T-helper 2 cell treated with Interferon-gamma antibody and Interleukin-4, amounts not matched to agents 5 μg/mL and 100 μg/mL, for 36 hours (primary cell): Measurements from ENCODE around the gene ADCY2.

Experiments
- DNase-seq: peaks from one replicate; pipeline ENCODE4 v3.0.0; 2021; ENCODE audit warnings: low spot score
- H3K27ac Mint-ChIP-seq: one replicate; pipeline ENCODE4 v1.8.0; 2021; ENCODE audit warnings: mild to moderate bottlenecking, mixed read lengths
- H3K27me3 Mint-ChIP-seq: one replicate; pipeline ENCODE4 v1.8.0; 2021; ENCODE audit warnings: low read depth, mixed read lengths
- H3K36me3 Mint-ChIP-seq: one replicate; pipeline ENCODE4 v1.8.0; 2021; ENCODE audit warnings: low read depth, mixed read lengths
- H3K4me1 Mint-ChIP-seq: one replicate; pipeline ENCODE4 v1.8.0; 2021; ENCODE audit warnings: low read depth, mixed read lengths
- H3K4me3 Mint-ChIP-seq: one replicate; pipeline ENCODE4 v1.8.0; 2022; ENCODE audit warnings: mild to moderate bottlenecking, moderate library complexity, mixed read lengths
- H3K9me3 Mint-ChIP-seq: one replicate; pipeline ENCODE4 v1.8.0; 2021; ENCODE audit warnings: mixed read lengths

ADCY2 gene

GRCh38 chr5:7714697-7715096 lies 318.8 kb downstream of the ADCY2 start:
- Mint-ChIP-seq H3K27me3 (no peaks in the 10 kb centered on the region), H3K9me3 (no peaks in the 10 kb centered on the region), H3K27ac (no peak overlapping the region), H3K4me3 (no peak overlapping the region), H3K4me1 (no peaks in the 10 kb centered on the region), H3K36me3 (no peaks in the 10 kb centered on the region)
- no peak for DNase-seq

GRCh38 chr5:7717691-7718090 lies 321.8 kb downstream of the ADCY2 start:
- Mint-ChIP-seq H3K27ac (no peak overlapping the region), H3K36me3 (no peaks in the 10 kb centered on the region), H3K9me3 (peaks cover 3% of the 10 kb centered on the region), H3K27me3 (no peaks in the 10 kb centered on the region), H3K4me1 (no peaks in the 10 kb centered on the region), H3K4me3 (no peak overlapping the region)
- no peak for DNase-seq

GRCh38 chr5:7728076-7728475 lies 332.1 kb downstream of the ADCY2 start:
- Mint-ChIP-seq H3K27ac (no peak overlapping the region), H3K27me3 (no peaks in the 10 kb centered on the region), H3K36me3 (no peaks in the 10 kb centered on the region), H3K9me3 (no peaks in the 10 kb centered on the region), H3K4me3 (no peak overlapping the region), H3K4me1 (no peaks in the 10 kb centered on the region)
- DNase-seq = no peak

GRCh38 chr5:7741415-7742065 lies 345.6 kb downstream of the ADCY2 start:
- Mint-ChIP-seq H3K27ac (no peak overlapping the region), H3K9me3 (no peaks in the 10 kb centered on the region), H3K4me3 (no peak overlapping the region), H3K27me3 (peaks cover 2% of the 10 kb centered on the region), H3K4me1 (peaks cover 2% of the 10 kb centered on the region), H3K36me3 (no peaks in the 10 kb centered on the region)
- no peak for DNase-seq

- H3K9me3 Mint-ChIP-seq = no peaks in the 10 kb centered on the region
- no peaks in the 10 kb centered on the region for H3K36me3 Mint-ChIP-seq
- no peak overlapping the region for H3K27ac Mint-ChIP-seq
- peaks cover 2% of the 10 kb centered on the region for H3K27me3 Mint-ChIP-seq
- no peak for DNase-seq
- peaks cover 2% of the 10 kb centered on the region for H3K4me1 Mint-ChIP-seq
- no peak overlapping the region for H3K4me3 Mint-ChIP-seq
Measured at GRCh38 chr5:7742241-7742656, 346.3 kb downstream of the ADCY2 start.

DNA sequence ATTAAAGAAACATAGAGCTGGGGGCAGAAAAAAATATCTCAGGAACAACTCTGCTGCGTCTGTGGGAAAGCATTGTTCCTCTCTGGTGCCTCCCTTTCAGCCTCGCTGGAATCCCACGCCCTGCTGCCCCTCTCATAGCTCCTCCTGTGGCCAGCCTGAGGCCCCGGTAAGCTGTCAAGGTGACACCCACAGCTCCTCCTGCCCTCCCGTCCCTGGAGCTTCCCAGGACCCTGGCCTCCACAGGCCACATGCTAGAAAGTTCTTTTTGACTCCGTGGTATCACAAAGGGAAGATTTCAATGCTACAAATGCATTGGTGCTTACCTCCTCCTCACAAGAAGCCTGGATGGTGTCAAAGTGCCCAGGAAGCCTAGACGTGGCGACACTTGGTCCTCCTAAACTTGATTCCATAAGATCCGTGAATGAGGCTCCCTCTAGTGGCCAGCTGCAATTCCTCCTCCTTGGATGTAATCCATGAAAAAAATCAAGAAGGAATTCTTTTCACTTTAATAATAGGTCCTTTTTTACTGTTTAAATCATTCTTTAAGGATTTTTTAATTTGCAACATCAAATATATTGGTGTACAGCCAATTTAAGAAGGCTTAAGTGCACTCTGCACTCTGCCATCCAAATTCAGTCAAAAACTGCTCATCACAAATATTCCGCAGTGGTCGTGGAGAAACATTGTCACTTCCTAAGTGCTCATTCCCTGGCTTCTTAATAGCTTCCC lies 350.1 kb downstream of the ADCY2 start:
- Mint-ChIP-seq H3K36me3 (no peaks in the 10 kb centered on the region), H3K27ac (no peak overlapping the region), H3K4me1 (peaks cover 2% of the 10 kb centered on the region), H3K27me3 (peaks cover 2% of the 10 kb centered on the region), H3K9me3 (no peaks in the 10 kb centered on the region), H3K4me3 (no peak overlapping the region)
- DNase-seq = no peak

DNA sequence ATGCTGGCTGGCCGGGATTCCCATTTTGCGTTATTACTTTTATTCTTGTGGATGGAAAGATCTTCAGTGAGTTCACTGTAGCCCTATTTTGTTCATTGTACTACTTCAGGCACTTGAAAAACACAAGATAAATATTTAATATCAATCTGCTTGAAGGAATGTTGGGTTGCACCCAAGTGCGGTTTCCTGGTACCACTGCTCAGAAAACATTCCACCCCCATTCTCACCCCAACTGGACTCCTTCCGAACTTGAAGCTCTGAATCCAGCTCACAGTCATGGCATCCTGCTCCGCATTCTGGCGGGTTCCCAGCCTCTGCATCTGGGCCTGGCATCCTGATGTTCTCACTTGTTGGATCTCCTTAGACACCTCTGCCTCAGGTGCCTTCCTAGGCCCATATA lies 351.8 kb downstream of the ADCY2 start:
- Mint-ChIP-seq H3K4me1 (peaks cover 2% of the 10 kb centered on the region), H3K27ac (no peak overlapping the region), H3K4me3 (no peak overlapping the region), H3K27me3 (peaks cover 2% of the 10 kb centered on the region), H3K36me3 (no peaks in the 10 kb centered on the region), H3K9me3 (no peaks in the 10 kb centered on the region)
- DNase-seq = no peak

DNA sequence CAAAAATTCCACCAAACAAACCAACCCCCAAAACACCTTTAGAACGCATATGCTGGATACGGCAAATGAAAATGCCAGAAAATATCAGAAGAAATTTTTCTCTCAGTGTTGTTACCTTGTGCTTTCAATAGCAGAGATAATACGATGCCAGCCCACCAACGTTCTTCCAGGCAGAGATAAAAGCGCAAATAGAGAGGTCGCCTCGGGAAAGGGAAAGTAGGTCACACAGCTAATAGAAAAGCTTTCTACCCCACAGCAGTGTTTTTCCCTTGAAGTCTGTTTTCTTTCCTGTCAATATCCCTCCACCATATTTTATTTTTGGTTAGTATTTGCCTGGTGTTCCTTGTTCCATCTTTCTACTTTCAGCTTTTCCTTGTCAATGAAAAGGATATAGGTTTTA lies 353.7 kb downstream of the ADCY2 start:
- no peaks in the 10 kb centered on the region for H3K9me3 Mint-ChIP-seq
- H3K4me1 Mint-ChIP-seq = peaks cover 2% of the 10 kb centered on the region
- no peak overlapping the region for H3K4me3 Mint-ChIP-seq
- H3K27ac Mint-ChIP-seq = no peak overlapping the region
- no peak for DNase-seq
- H3K27me3 Mint-ChIP-seq = peaks cover 9% of the 10 kb centered on the region
- no peaks in the 10 kb centered on the region for H3K36me3 Mint-ChIP-seq

DNA sequence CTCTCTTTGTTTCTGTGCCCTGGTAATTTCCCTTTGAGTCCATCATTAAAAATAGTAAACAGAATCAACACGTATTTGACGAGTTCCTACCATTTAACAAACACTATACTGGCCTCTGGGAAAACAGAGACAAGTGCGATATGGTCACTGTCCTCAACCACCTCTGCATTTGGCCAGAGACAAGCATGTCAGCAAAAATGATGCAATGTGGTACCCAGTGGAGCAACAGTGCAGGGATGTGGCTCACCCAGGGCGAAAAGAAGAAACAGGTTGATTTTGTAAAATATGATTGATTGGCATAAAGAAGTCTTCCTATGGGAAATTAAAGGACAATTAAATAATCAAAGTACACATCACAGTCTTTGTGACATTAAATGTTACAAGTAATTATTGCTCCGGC lies 355.9 kb downstream of the ADCY2 start:
- Mint-ChIP-seq H3K36me3 (no peaks in the 10 kb centered on the region), H3K27me3 (peaks cover 12% of the 10 kb centered on the region), H3K27ac (no peak overlapping the region), H3K9me3 (no peaks in the 10 kb centered on the region), H3K4me1 (no peaks in the 10 kb centered on the region), H3K4me3 (no peak overlapping the region)
- DNase-seq = no peak

- H3K27me3 Mint-ChIP-seq = peaks cover 12% of the 10 kb centered on the region
- no peaks in the 10 kb centered on the region for H3K9me3 Mint-ChIP-seq
- no peak for DNase-seq
- no peak overlapping the region for H3K27ac Mint-ChIP-seq
- no peaks in the 10 kb centered on the region for H3K4me1 Mint-ChIP-seq
- H3K36me3 Mint-ChIP-seq = no peaks in the 10 kb centered on the region
- H3K4me3 Mint-ChIP-seq = no peak overlapping the region
Measured at GRCh38 chr5:7753181-7753580, 357.2 kb downstream of the ADCY2 start.

DNA sequence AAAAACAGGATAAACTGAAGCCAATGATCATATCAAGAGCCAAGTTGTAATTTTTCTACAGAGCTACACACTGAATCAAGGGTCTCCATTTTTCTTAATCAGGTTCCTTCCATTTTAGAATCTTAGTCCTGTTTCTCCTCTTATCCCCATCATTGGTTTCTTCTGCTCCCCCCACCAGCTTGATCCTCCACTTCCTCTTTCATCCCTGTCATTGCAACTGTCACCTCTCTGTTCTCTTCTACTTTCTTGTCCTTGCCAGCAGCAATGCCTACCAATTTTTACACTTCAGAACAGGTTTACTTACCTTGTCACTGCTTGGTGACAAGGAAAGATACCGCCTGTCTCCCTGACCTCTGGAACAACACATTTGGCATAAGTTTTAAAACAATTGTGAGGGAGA lies 357.7 kb downstream of the ADCY2 start:
- no peak overlapping the region for H3K27ac Mint-ChIP-seq
- H3K9me3 Mint-ChIP-seq = no peaks in the 10 kb centered on the region
- DNase-seq = no peak
- H3K27me3 Mint-ChIP-seq = peaks cover 12% of the 10 kb centered on the region
- H3K36me3 Mint-ChIP-seq = no peaks in the 10 kb centered on the region
- no peak overlapping the region for H3K4me3 Mint-ChIP-seq
- H3K4me1 Mint-ChIP-seq = no peaks in the 10 kb centered on the region

- Mint-ChIP-seq H3K36me3 (no peaks in the 10 kb centered on the region), H3K27ac (no peak overlapping the region), H3K27me3 (peaks cover 12% of the 10 kb centered on the region), H3K9me3 (no peaks in the 10 kb centered on the region), H3K4me1 (no peaks in the 10 kb centered on the region), H3K4me3 (no peak overlapping the region)
- DNase-seq = no peak
Measured at GRCh38 chr5:7754490-7754889, 358.6 kb downstream of the ADCY2 start.

DNA sequence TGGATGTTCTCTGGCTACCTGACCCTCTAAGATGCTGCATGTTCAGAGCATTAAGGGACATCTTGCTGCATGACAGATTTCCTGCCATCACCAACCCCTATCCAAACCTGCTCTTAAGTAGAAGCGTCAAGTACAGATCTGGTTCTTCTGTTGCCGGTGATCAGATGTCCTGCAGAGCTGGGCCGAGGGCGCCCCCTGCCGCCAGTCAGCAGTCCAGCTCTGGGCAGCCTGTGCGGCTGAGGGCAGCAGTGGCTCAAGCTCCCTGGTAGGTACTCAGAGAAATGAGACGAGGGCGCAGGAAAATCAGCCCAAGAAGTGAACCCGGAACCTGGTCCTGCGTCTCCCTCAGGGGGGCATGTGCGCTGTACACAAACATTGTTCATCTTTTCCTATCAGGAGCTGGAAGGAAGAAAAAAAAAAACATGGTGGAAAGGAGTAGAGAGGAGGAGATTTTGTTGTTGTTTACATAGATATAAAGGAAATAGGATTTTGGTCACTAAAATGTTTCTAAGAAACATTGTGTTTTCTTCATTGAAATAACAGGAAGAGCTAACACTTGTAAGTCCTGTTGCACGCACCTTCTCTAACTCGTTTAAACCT lies 359.2 kb downstream of the ADCY2 start:
- H3K27me3 Mint-ChIP-seq = peaks cover 12% of the 10 kb centered on the region
- DNase-seq = peak; percentile 23
- no peak overlapping the region for H3K4me3 Mint-ChIP-seq
- H3K36me3 Mint-ChIP-seq = no peaks in the 10 kb centered on the region
- no peaks in the 10 kb centered on the region for H3K9me3 Mint-ChIP-seq
- H3K27ac Mint-ChIP-seq = no peak overlapping the region
- no peaks in the 10 kb centered on the region for H3K4me1 Mint-ChIP-seq

DNA sequence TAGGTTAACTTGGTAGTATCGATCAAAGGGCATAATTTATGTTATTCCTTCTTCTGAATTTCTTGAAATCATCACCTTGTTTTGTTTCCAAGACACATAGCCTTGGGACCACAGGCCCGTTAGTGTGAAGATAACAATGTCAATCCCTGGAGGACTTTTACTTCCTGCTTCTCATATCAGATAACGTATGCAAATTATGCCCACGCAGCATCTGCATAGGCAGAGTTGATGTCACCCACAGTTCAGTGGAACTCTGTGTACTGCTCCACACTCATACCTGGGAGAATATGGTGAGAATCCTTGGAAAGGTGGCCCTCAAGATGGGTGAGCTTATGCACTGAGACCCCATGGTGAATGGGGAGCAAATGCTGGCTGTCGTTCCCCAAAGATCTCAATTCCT lies 360.0 kb downstream of the ADCY2 start:
- H3K27me3 Mint-ChIP-seq = peaks cover 12% of the 10 kb centered on the region
- no peak for DNase-seq
- no peak overlapping the region for H3K27ac Mint-ChIP-seq
- H3K4me3 Mint-ChIP-seq = no peak overlapping the region
- H3K36me3 Mint-ChIP-seq = no peaks in the 10 kb centered on the region
- H3K9me3 Mint-ChIP-seq = no peaks in the 10 kb centered on the region
- no peaks in the 10 kb centered on the region for H3K4me1 Mint-ChIP-seq
